Calu3 (cell line): ENCODE results near the gene IPO9. TPM values are rescaled to one million over a fixed set of nuclear protein-coding genes. Genes with fewer than 3 reads are reported as not detected.

Experiments used
- BruUV-seq: library from RNA; stranded (reverse); fragments of 400-500 nt; replicated peaks from 2 replicates; lab custom pipeline; 2021; lab: Mats Ljungman, UMichigan
- CTCF ChIA-PET: fragments of 300-600 bp; sonication (Branson Sonifier 250); formaldehyde crosslinking; loops from one replicate; lab custom pipeline; 2022; ENCODE audit warnings: antibody characterized with exemption; lab: Charles Lee
- DNase-seq: peaks from one replicate; pipeline ENCODE4 v3.0.0; 2022
- H3K27ac Mint-ChIP-seq: one replicate; pipeline ENCODE4 v1.8.0; 2022; ENCODE audit warnings: mixed read lengths; ENCODE audit not compliant: unreplicated experiment
- H3K27me3 Mint-ChIP-seq: one replicate; pipeline ENCODE4 v1.8.0; 2022; ENCODE audit warnings: mixed read lengths; ENCODE audit not compliant: unreplicated experiment
- H3K36me3 Mint-ChIP-seq: one replicate; pipeline ENCODE4 v1.8.0; 2022; ENCODE audit warnings: mild to moderate bottlenecking, moderate library complexity, mixed read lengths; ENCODE audit not compliant: insufficient read depth, unreplicated experiment
- H3K4me1 Mint-ChIP-seq: one replicate; pipeline ENCODE4 v1.8.0; 2022; ENCODE audit warnings: mild to moderate bottlenecking, low read depth, mixed read lengths; ENCODE audit not compliant: unreplicated experiment
- H3K4me3 Mint-ChIP-seq: one replicate; pipeline ENCODE4 v1.8.0; 2022; ENCODE audit warnings: mild to moderate bottlenecking, low read depth, moderate library complexity, mixed read lengths; ENCODE audit not compliant: unreplicated experiment
- H3K9me3 Mint-ChIP-seq: one replicate; pipeline ENCODE4 v1.8.0; 2022; ENCODE audit warnings: low read depth, mixed read lengths; ENCODE audit not compliant: unreplicated experiment
- CTCF ChIP-seq: fragments of 200-600 bp; IDR thresholded peaks from one replicate; pipeline ENCODE4 v1.8.0; 2022; ENCODE audit warnings: antibody characterized with exemption; ENCODE audit not compliant: unreplicated experiment
- intact Hi-C: fragments of 100-400 bp; cut with micrococcal nuclease; formaldehyde crosslinking; loops from one replicate; pipeline ENCODE4 v1.10.0; 2022; ENCODE audit not compliant: unreplicated experiment
- total RNA-seq: library from RNA; stranded (reverse); gene quantifications from 2 replicates; pipeline ENCODE4 v1.2.3, GENCODE V29; 2022

Gene IPO9
- total RNA-seq, 1 experiment from 2014 or later, result 98.8 TPM

DNA sequence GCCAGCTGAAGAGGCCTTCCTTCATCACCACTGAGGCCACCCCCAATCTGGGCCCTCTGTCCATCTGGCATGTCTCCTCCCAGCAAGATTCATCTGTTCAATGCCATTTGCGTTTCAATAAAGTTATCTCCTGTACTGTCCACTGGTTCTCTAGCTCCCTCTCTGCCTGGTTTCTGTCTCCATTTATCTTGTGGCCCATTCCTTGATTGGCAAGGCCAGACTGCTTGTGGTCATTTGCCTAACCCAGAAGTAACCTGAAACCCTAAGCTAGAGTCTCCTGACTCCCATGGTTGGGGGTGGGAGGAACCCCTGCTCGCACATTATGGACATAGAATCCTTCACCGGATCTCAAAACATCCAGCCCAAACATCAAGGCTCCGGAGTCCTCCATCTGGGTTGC is 2.1 kb upstream of the IPO9 start:
- no peaks in the 10 kb centered on the region for H3K27me3 Mint-ChIP-seq
- BruUV-seq, result no TSS peak
- H3K4me3 Mint-ChIP-seq, result no peak overlapping the region
- CTCF ChIA-PET, result no interaction called here
- no peak for TF ChIP-seq CTCF
- H3K9me3 Mint-ChIP-seq, result no peaks in the 10 kb centered on the region
- no peak for DNase-seq
- peaks cover 17% of the 10 kb centered on the region for H3K36me3 Mint-ChIP-seq
- no peak overlapping the region for H3K27ac Mint-ChIP-seq
- H3K4me1 Mint-ChIP-seq, result peaks cover 30% of the 10 kb centered on the region
- intact Hi-C loops, result no loop called here

DNA sequence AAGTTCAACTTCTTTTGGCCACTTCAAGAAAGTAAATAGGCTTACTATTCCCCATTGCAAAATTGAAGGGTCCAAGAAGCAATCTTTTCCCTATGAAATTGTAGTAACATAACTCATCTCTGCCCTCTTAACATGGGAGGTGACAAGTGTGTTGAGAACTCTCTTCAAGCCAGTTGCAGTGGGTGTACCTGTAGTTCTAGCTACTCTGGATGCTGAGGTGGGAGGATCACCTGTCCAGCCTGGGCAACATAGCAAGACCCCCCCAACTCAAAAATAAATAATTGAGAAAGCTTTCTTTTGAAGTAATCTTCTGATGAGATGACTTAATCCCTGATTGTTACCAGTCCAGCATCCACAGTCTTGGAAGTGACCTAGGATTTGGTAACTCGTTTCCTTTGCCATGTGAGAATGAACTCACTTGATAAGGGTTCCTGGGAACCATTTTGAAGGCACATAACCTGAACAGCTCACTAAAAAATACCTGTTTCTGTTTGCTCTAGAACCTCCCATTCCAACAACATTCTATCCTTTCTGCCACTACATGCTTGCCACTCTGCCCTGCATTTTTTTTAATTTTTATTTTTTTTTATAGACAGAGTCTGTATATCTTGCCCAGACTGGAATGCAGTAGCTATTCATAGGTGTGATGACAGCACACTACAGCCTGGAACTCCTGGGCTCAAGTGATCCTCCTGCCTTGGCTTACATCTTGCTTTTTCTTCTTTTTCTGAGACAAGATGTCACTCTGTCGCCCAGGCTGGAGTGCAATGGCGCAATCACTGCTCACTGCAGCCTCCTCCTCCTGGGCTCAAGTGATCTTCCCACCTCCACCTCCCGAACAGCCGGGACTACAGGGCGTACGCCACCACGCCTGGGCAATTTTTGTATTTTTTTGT is 1.4 kb upstream of the IPO9 start:
- CTCF ChIA-PET, result no interaction called here
- Mint-ChIP-seq H3K4me3 (no peak overlapping the region), H3K36me3 (peaks cover 17% of the 10 kb centered on the region), H3K27ac (no peak overlapping the region), H3K9me3 (no peaks in the 10 kb centered on the region), H3K4me1 (peaks cover 30% of the 10 kb centered on the region), H3K27me3 (no peaks in the 10 kb centered on the region)
- DNase-seq, result no peak
- intact Hi-C loops, result no loop called here
- no TSS peak for BruUV-seq
- TF ChIP-seq CTCF, result no peak

GRCh38 chr1:201828217-201828819 is 639 bp upstream of the IPO9 start:
- CTCF ChIA-PET, result interaction anchor here (1.9 kb wide), 1 partner anchor 154 kb away, joined by 5 read pairs; the partner anchor contains the start of gene RNPEP
- peaks cover 30% of the 10 kb centered on the region for H3K4me1 Mint-ChIP-seq

DNA sequence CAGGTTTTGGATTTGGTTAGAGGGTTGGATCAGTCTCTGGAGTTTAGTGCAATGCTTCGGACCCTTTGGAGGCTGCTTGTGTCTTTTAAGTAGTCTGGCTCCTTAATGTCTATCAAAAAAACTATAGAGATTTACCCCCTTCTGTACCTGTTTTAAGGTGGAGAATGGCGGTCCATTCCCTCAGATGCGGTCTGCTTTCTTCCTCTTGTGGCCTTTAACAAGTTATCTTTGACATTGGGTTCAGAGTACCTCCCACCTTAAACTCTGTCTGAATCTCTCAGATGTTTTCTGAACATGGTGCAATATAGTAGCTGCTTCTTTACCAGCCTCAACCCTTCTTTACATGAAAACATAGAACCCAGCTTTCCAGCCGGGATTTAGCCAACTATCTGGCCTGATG is 2.4 kb downstream of the IPO9 start:
- Mint-ChIP-seq H3K27ac (no peak overlapping the region), H3K4me1 (peaks cover 39% of the 10 kb centered on the region), H3K27me3 (no peaks in the 10 kb centered on the region), H3K36me3 (peaks cover 26% of the 10 kb centered on the region), H3K9me3 (no peaks in the 10 kb centered on the region), H3K4me3 (peak overlapping the region; percentile 96)
- no peak for TF ChIP-seq CTCF
- CTCF ChIA-PET, result interaction anchor here (0.5 kb wide), 2 partner anchors 20 to 235 kb away, joined by 4 to 6 read pairs; no protein-coding TSS in a partner anchor
- BruUV-seq, result no TSS peak
- no peak for DNase-seq
- intact Hi-C loops, result no loop called here

More at GRCh38 chr1:201828217-201828819, 639 bp upstream of the IPO9 start:
- peak overlapping the region; percentile 96 for H3K4me3 Mint-ChIP-seq
- no peak for DNase-seq
- peak overlapping the region; percentile 86 for H3K27ac Mint-ChIP-seq
- H3K9me3 Mint-ChIP-seq, result no peaks in the 10 kb centered on the region
- BruUV-seq, result no TSS peak
- intact Hi-C loops, result no loop called here
- H3K27me3 Mint-ChIP-seq, result no peaks in the 10 kb centered on the region
- TF ChIP-seq CTCF, result no peak
- peaks cover 17% of the 10 kb centered on the region for H3K36me3 Mint-ChIP-seq
